Measurements from ENCODE around the gene MMP25.

DNA sequence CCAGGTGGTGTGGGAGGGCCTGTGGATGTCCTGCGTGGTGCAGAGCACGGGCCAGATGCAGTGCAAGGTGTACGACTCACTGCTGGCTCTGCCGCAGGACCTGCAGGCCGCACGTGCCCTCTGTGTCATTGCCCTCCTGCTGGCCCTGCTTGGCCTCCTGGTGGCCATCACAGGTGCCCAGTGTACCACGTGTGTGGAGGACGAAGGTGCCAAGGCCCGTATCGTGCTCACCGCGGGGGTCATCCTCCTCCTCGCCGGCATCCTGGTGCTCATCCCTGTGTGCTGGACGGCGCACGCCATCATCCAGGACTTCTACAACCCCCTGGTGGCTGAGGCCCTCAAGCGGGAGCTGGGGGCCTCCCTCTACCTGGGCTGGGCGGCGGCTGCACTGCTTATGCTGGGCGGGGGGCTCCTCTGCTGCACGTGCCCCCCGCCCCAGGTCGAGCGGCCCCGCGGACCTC is 32.8 kb upstream of the MMP25 start:
- TF ChIP-seq CTCF (IDR thresholded peaks at IDR 0.05), result no peak
- TF ChIP-seq POLR2A (IDR thresholded peaks at IDR 0.05), result no peak
